ENCODE measurements around the gene ACOXL. TPM values are rescaled to one million over a fixed set of nuclear protein-coding genes. Genes with fewer than 3 reads are reported as not detected.
A peak's percentile ranks its signal among the peaks of the same experiment; 100 is the strongest.

ACOXL gene
- total RNA-seq, 2 experiments from 2014 or later: not detected

DNA sequence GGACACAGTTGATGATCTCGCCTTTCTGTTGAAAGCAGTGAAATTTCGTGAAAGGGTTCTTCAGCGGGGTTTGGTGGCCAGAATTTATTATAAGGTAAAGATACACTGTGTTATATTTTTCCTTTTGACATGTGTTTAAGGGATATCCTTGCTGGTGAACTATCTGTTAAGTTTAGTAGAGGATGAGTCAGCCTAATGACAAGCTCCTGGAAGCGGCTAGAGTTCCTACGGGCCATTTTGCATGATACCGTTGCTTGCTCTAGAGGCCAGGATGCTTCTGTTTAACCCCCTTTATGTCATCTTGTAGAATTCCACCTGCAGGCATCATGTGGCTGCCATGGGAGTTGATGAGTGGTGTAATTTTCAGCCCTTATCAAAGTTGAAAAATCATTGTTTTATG is 263.5 kb downstream of the ACOXL start:
- peaks cover 29% of the 10 kb centered on the region for H3K27me3 Mint-ChIP-seq (ENCODE audit: low read depth)
- peaks cover 13% of the 10 kb centered on the region for H3K4me1 Mint-ChIP-seq (ENCODE audit: low read depth)
- H3K27ac Mint-ChIP-seq: no peak overlapping the region
- no peaks in the 10 kb centered on the region for H3K36me3 Mint-ChIP-seq (ENCODE audit: low read depth)
- peaks cover 1% of the 10 kb centered on the region for H3K9me3 Mint-ChIP-seq
- H3K4me3 Mint-ChIP-seq: no peak overlapping the region
- CTCF ChIA-PET: no interaction called here
- intact Hi-C loops (cut with micrococcal nuclease): no loop called here
- DNase-seq: no peak

DNA sequence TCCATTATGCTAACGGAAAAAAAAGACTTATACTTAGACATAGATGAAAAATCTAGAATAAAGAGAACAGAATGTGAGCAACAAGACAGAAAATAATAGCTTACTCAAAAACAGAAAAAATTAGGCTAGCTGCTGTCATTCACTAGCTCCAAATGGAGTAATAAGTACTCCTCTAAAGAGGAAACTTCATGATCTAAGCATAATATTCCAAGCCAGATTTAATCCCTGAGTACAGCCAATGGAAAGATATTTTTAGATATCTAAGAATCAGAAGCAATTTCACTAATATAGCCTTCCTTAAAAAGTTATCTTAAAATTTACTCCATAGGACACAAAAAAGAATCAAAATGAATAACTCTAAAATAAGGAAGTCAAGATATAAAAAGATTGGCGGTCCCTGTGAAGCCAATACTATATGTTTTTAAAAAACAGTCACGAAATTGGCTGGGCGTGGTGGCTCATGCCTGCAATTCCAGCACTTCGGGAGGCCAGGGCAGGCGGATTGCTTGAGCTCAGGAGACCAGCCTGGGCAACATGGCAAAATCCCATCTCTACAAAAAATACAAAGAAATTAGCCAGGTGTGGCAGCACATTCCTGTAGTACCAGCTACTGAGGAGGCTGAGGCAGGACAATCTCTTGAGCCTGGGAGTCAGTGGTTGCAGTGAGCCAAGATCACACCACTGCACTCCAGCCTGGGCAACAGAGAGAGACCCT is 265.1 kb downstream of the ACOXL start:
- Mint-ChIP-seq H3K36me3 (ENCODE audit: low read depth) (no peaks in the 10 kb centered on the region), H3K4me1 (ENCODE audit: low read depth) (peaks cover 13% of the 10 kb centered on the region), H3K27me3 (ENCODE audit: low read depth) (peaks cover 30% of the 10 kb centered on the region), H3K4me3 (no peak overlapping the region), H3K9me3 (peaks cover 10% of the 10 kb centered on the region), H3K27ac (no peak overlapping the region)
- no peak for DNase-seq
- intact Hi-C loops (cut with micrococcal nuclease): no loop called here
- CTCF ChIA-PET: no interaction called here

DNA sequence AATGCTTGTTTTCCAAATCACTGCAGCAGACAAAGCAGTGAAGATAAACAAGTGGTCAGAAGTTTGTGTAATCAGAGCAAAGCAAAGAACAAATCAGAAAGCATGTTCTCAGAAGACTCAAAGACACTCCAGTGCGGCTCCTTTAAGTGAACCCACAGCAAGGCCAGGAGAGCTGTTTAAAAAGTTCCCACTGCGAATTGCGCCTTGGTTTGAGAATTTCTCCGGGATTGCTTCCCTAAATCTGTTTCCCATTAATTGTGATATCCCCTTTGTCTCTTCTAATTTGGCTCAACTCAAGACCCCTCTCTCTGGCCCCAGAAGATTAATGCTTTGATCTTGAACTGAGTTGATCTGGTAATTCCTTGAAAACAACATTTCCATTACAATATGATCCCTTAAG is 265.9 kb downstream of the ACOXL start:
- H3K9me3 Mint-ChIP-seq: peaks cover 10% of the 10 kb centered on the region
- no peak overlapping the region for H3K27ac Mint-ChIP-seq
- H3K4me1 Mint-ChIP-seq (ENCODE audit: low read depth): peaks cover 11% of the 10 kb centered on the region
- DNase-seq: no peak
- peaks cover 25% of the 10 kb centered on the region for H3K27me3 Mint-ChIP-seq (ENCODE audit: low read depth)
- intact Hi-C loops (cut with micrococcal nuclease): no loop called here
- no peaks in the 10 kb centered on the region for H3K36me3 Mint-ChIP-seq (ENCODE audit: low read depth)
- CTCF ChIA-PET: no interaction called here
- H3K4me3 Mint-ChIP-seq: no peak overlapping the region

DNA sequence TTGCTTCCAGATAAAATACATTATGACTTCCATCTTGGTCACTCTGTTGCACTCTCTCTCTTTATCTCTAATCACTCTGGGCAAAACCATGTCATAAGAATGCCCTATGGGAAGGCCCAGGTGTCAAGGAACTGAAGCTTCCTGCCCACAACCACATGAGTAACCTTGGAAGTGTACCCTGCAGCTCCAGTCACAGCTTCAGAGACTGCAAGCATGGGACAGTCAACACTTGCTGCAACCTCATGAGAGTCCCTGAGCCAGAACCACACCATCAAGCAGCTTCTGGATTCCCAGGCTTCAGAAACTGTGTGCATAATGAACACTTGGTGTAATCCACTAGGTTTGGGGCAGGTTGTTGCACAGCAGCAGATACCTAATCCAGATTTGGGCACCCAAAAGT is 267.3 kb downstream of the ACOXL start:
- CTCF ChIA-PET: no interaction called here
- no peak overlapping the region for H3K27ac Mint-ChIP-seq
- H3K9me3 Mint-ChIP-seq: peaks cover 10% of the 10 kb centered on the region
- peaks cover 1% of the 10 kb centered on the region for H3K4me1 Mint-ChIP-seq (ENCODE audit: low read depth)
- H3K4me3 Mint-ChIP-seq: no peak overlapping the region
- H3K36me3 Mint-ChIP-seq (ENCODE audit: low read depth): no peaks in the 10 kb centered on the region
- DNase-seq: no peak
- intact Hi-C loops (cut with micrococcal nuclease): no loop called here
- H3K27me3 Mint-ChIP-seq (ENCODE audit: low read depth): peaks cover 22% of the 10 kb centered on the region

DNA sequence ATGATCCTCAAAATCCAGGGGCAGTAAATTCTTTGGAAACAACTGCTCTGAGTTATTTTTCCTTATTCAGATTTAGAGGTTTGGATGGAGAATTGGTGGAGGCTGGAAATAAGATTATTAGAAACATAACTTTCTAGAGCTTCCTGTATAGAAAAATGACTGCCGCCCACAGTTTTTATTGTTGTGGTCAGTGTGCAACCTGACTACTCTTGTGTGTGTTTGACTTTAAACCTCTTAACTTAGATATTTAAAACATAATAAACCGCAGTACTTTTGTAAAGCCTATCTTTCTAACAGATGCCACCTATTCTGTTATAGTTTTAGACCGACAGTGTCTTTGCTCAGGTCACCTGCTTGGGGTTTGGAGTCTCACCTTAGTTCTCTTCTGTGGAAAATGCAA is 272.9 kb downstream of the ACOXL start:
- Mint-ChIP-seq H3K27me3 (ENCODE audit: low read depth) (peaks cover 31% of the 10 kb centered on the region), H3K4me1 (ENCODE audit: low read depth) (no peaks in the 10 kb centered on the region), H3K27ac (no peak overlapping the region), H3K36me3 (ENCODE audit: low read depth) (no peaks in the 10 kb centered on the region), H3K9me3 (peaks cover 10% of the 10 kb centered on the region), H3K4me3 (no peak overlapping the region)
- intact Hi-C loops (cut with micrococcal nuclease): no loop called here
- CTCF ChIA-PET: no interaction called here
- no peak for DNase-seq

GRCh38 chr2:111005821-111006220 is 273.4 kb downstream of the ACOXL start:
- CTCF ChIA-PET: interaction anchor here (0.6 kb wide), 1 partner anchor 9 kb away, joined by 4 read pairs; no protein-coding TSS in a partner anchor
- no peak for DNase-seq
- Mint-ChIP-seq H3K27ac (no peak overlapping the region), H3K9me3 (peaks cover 10% of the 10 kb centered on the region), H3K36me3 (ENCODE audit: low read depth) (no peaks in the 10 kb centered on the region), H3K27me3 (ENCODE audit: low read depth) (peaks cover 31% of the 10 kb centered on the region), H3K4me3 (no peak overlapping the region), H3K4me1 (ENCODE audit: low read depth) (no peaks in the 10 kb centered on the region)
- intact Hi-C loops (cut with micrococcal nuclease): no loop called here

- H3K36me3 Mint-ChIP-seq (ENCODE audit: low read depth): peaks cover 4% of the 10 kb centered on the region
- DNase-seq: no peak
- intact Hi-C loops (cut with micrococcal nuclease): no loop called here
- no peak overlapping the region for H3K4me3 Mint-ChIP-seq
- peaks cover 6% of the 10 kb centered on the region for H3K9me3 Mint-ChIP-seq
- CTCF ChIA-PET: no interaction called here
- no peaks in the 10 kb centered on the region for H3K4me1 Mint-ChIP-seq (ENCODE audit: low read depth)
- no peak overlapping the region for H3K27ac Mint-ChIP-seq
- H3K27me3 Mint-ChIP-seq (ENCODE audit: low read depth): peaks cover 27% of the 10 kb centered on the region
Observed at GRCh38 chr2:111007757-111008688, 275.6 kb downstream of the ACOXL start.

GRCh38 chr2:111011218-111011617 is 278.8 kb downstream of the ACOXL start:
- peaks cover 22% of the 10 kb centered on the region for H3K27me3 Mint-ChIP-seq (ENCODE audit: low read depth)
- no peak overlapping the region for H3K27ac Mint-ChIP-seq
- H3K4me1 Mint-ChIP-seq (ENCODE audit: low read depth): peaks cover 4% of the 10 kb centered on the region
- H3K9me3 Mint-ChIP-seq: peaks cover 12% of the 10 kb centered on the region
- H3K4me3 Mint-ChIP-seq: no peak overlapping the region
- intact Hi-C loops (cut with micrococcal nuclease): no loop called here
- CTCF ChIA-PET: no interaction called here
- DNase-seq: no peak
- H3K36me3 Mint-ChIP-seq (ENCODE audit: low read depth): peaks cover 5% of the 10 kb centered on the region

GRCh38 chr2:111015283-111015995 is 283.1 kb downstream of the ACOXL start:
- Mint-ChIP-seq H3K4me3 (no peak overlapping the region), H3K27ac (no peak overlapping the region), H3K27me3 (ENCODE audit: low read depth) (peaks cover 6% of the 10 kb centered on the region), H3K36me3 (ENCODE audit: low read depth) (peaks cover 5% of the 10 kb centered on the region), H3K9me3 (peaks cover 12% of the 10 kb centered on the region), H3K4me1 (ENCODE audit: low read depth) (peaks cover 4% of the 10 kb centered on the region)
- CTCF ChIA-PET: interaction anchor here (0.8 kb wide), 1 partner anchor 9 kb away, joined by 4 read pairs; no protein-coding TSS in a partner anchor
- DNase-seq: peak; percentile 8
- intact Hi-C loops (cut with micrococcal nuclease): no loop called here

GRCh38 chr2:111017034-111017622 is 284.8 kb downstream of the ACOXL start:
- no peak for DNase-seq
- H3K9me3 Mint-ChIP-seq: peaks cover 9% of the 10 kb centered on the region
- intact Hi-C loops (cut with micrococcal nuclease): no loop called here
- peaks cover 4% of the 10 kb centered on the region for H3K4me1 Mint-ChIP-seq (ENCODE audit: low read depth)
- H3K27me3 Mint-ChIP-seq (ENCODE audit: low read depth): peaks cover 4% of the 10 kb centered on the region
- H3K27ac Mint-ChIP-seq: no peak overlapping the region
- H3K36me3 Mint-ChIP-seq (ENCODE audit: low read depth): peaks cover 2% of the 10 kb centered on the region
- H3K4me3 Mint-ChIP-seq: no peak overlapping the region
- CTCF ChIA-PET: interaction anchor here (0.8 kb wide), 1 partner anchor 174 kb away, joined by 3 read pairs; no protein-coding TSS in a partner anchor

GRCh38 chr2:111017909-111018308 is 285.5 kb downstream of the ACOXL start:
- DNase-seq: no peak
- Mint-ChIP-seq H3K9me3 (peaks cover 7% of the 10 kb centered on the region), H3K4me1 (ENCODE audit: low read depth) (peaks cover 4% of the 10 kb centered on the region), H3K36me3 (ENCODE audit: low read depth) (peaks cover 2% of the 10 kb centered on the region), H3K27me3 (ENCODE audit: low read depth) (peaks cover 6% of the 10 kb centered on the region), H3K4me3 (no peak overlapping the region), H3K27ac (no peak overlapping the region)
- intact Hi-C loops (cut with micrococcal nuclease): no loop called here
- CTCF ChIA-PET: no interaction called here

DNA sequence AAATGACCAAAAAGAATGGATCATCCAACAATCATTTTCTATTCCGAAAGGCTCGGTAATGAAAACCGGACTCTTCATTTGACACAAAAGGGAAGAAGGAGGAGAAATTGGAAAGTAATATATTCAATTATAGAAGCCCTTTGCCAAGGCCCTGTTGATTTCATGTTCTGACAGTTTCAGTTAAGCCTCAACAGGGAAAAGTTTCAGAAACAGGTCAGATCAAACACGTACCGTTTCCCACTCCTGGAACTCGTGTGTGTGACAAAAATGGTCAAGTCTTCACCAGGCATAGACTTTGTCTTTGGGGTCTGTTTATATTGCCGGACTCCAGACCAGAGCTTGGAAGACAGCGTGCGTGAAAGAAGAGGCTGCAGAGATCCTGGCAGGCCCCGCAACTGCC is 287.0 kb downstream of the ACOXL start:
- peaks cover 4% of the 10 kb centered on the region for H3K4me1 Mint-ChIP-seq (ENCODE audit: low read depth)
- no peaks in the 10 kb centered on the region for H3K9me3 Mint-ChIP-seq
- H3K27me3 Mint-ChIP-seq (ENCODE audit: low read depth): peaks cover 6% of the 10 kb centered on the region
- no peak overlapping the region for H3K4me3 Mint-ChIP-seq
- intact Hi-C loops (cut with micrococcal nuclease): no loop called here
- no peaks in the 10 kb centered on the region for H3K36me3 Mint-ChIP-seq (ENCODE audit: low read depth)
- DNase-seq: no peak
- CTCF ChIA-PET: no interaction called here
- no peak overlapping the region for H3K27ac Mint-ChIP-seq
